ENCODE results near the gene LRRC74B. TPM values are rescaled to one million over a fixed set of nuclear protein-coding genes. Genes with fewer than 3 reads are reported as not detected.
"Not testable (repeated sequence)": the region's sequence is repeated elsewhere in the genome, so short reads cannot be mapped to it uniquely, and the experiment has no call there.

The LRRC74B gene
- total RNA-seq, 1 donor from 2014 or later, result not detected

DNA sequence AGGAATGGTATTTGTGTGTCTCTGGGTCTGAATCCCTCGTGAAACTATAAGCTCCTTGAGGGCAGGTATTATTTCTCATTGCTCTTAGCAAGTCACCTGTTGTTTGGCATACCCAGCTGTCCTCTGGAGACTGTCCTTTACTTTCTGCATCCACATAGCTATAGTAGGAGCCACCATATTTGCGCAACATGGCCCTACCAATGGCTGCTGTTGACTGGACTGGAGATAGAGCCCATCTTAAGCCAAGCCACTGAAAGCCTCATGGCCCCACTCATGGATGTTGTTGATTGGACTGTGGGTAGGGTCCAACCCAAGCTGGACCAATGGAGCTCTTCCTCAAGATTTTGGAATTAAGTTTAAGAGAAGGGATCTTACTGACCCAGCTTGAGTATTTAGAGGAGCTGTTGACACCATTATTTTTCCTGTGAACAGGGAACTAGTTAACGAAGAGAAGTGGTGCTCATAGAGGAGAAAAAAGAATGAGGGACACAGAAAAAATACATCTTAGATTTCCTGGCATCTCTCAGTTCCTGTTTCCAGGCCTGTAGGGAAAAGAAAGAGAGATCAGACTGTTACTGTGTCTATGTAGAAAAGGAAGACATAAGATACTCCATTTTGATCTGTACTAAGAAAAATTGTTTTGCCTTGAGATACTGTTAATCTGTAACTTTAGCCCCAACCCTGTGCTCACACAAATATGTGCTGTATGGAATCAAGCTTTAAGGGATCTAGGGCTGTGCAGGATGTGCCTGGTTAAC, 47.2 kb downstream of the LRRC74B start:
- Mint-ChIP-seq H3K4me3 (ENCODE audit: unreplicated experiment) (no peak overlapping the region), H3K27ac (ENCODE audit: unreplicated experiment) (no peak overlapping the region), H3K9me3 (ENCODE audit: unreplicated experiment) (no peaks in the 10 kb centered on the region), H3K27me3 (ENCODE audit: unreplicated experiment) (no peaks in the 10 kb centered on the region), H3K4me1 (ENCODE audit: low read depth, unreplicated experiment) (no peaks in the 10 kb centered on the region), H3K36me3 (ENCODE audit: unreplicated experiment) (no peaks in the 10 kb centered on the region)
- TF ChIP-seq, protein P1, sequence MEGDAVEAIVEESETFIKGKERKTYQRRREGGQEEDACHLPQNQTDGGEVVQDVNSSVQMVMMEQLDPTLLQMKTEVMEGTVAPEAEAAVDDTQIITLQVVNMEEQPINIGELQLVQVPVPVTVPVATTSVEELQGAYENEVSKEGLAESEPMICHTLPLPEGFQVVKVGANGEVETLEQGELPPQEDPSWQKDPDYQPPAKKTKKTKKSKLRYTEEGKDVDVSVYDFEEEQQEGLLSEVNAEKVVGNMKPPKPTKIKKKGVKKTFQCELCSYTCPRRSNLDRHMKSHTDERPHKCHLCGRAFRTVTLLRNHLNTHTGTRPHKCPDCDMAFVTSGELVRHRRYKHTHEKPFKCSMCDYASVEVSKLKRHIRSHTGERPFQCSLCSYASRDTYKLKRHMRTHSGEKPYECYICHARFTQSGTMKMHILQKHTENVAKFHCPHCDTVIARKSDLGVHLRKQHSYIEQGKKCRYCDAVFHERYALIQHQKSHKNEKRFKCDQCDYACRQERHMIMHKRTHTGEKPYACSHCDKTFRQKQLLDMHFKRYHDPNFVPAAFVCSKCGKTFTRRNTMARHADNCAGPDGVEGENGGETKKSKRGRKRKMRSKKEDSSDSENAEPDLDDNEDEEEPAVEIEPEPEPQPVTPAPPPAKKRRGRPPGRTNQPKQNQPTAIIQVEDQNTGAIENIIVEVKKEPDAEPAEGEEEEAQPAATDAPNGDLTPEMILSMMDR (IDR thresholded peaks at IDR 0.05; ENCODE audit: partially characterized antibody, unreplicated experiment), result no peak
- DNase-seq, result no peak

- not testable (repeated sequence) for H3K9me3 Mint-ChIP-seq (ENCODE audit: unreplicated experiment); H3K36me3 Mint-ChIP-seq (ENCODE audit: unreplicated experiment); H3K27ac Mint-ChIP-seq (ENCODE audit: unreplicated experiment); H3K4me3 Mint-ChIP-seq (ENCODE audit: unreplicated experiment); H3K4me1 Mint-ChIP-seq (ENCODE audit: low read depth, unreplicated experiment); DNase-seq; H3K27me3 Mint-ChIP-seq (ENCODE audit: unreplicated experiment)
These were observed 47.9 kb downstream of the LRRC74B start for GRCh38 chr22:21093555-21094137.

GRCh38 chr22:21094911-21095772, 49.4 kb downstream of the LRRC74B start:
- Mint-ChIP-seq H3K4me3 (ENCODE audit: unreplicated experiment) (no peak overlapping the region), H3K9me3 (ENCODE audit: unreplicated experiment) (no peaks in the 10 kb centered on the region), H3K4me1 (ENCODE audit: low read depth, unreplicated experiment) (no peaks in the 10 kb centered on the region), H3K36me3 (ENCODE audit: unreplicated experiment) (no peaks in the 10 kb centered on the region), H3K27me3 (ENCODE audit: unreplicated experiment) (no peaks in the 10 kb centered on the region), H3K27ac (ENCODE audit: unreplicated experiment) (no peak overlapping the region)
- TF ChIP-seq, protein P1 (IDR thresholded peaks at IDR 0.05; ENCODE audit: partially characterized antibody, unreplicated experiment), result no peak
- DNase-seq, result no peak

GRCh38 chr22:21095773-21096107, 50.0 kb downstream of the LRRC74B start:
- no peaks in the 10 kb centered on the region for H3K4me1 Mint-ChIP-seq (ENCODE audit: low read depth, unreplicated experiment)

DNA sequence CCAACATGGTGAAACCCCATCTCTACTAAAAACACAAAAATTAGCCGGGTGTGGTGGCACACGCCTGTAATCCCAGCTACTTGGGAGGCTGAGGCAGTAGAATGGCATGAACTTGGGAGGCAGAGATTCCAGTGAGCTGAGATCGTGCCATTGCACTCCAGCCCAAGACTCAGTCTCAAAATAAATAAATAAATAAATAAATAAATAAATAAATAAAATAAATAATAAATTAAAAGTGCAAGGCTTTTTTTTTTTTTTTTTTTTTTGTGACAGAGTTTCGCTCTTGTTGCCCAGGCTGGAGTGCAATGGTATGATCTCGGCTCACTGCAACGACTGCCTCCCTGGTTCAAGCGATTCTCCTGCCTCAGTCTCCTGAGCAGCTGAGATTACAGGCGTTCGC, 51.1 kb downstream of the LRRC74B start:
- DNase-seq; H3K4me1 Mint-ChIP-seq (ENCODE audit: low read depth, unreplicated experiment); H3K27ac Mint-ChIP-seq (ENCODE audit: unreplicated experiment); H3K36me3 Mint-ChIP-seq (ENCODE audit: unreplicated experiment); H3K4me3 Mint-ChIP-seq (ENCODE audit: unreplicated experiment); H3K27me3 Mint-ChIP-seq (ENCODE audit: unreplicated experiment); H3K9me3 Mint-ChIP-seq (ENCODE audit: unreplicated experiment): not testable (repeated sequence)

More at GRCh38 chr22:21095773-21096107, 50.0 kb downstream of the LRRC74B start:
- no peak for DNase-seq
- Mint-ChIP-seq H3K9me3 (ENCODE audit: unreplicated experiment) (no peaks in the 10 kb centered on the region), H3K36me3 (ENCODE audit: unreplicated experiment) (no peaks in the 10 kb centered on the region), H3K27me3 (ENCODE audit: unreplicated experiment) (no peaks in the 10 kb centered on the region), H3K4me3 (ENCODE audit: unreplicated experiment) (no peak overlapping the region), H3K27ac (ENCODE audit: unreplicated experiment) (no peak overlapping the region)
- TF ChIP-seq, protein P1 (IDR thresholded peaks at IDR 0.05; ENCODE audit: partially characterized antibody, unreplicated experiment), result no peak

Data from glutamatergic neuron (in vitro differentiated cells).